LNCaP clone FGC (cell line): Measurements from ENCODE around the gene IQGAP3.
A peak's percentile ranks its signal among the peaks of the same experiment; 100 is the strongest.

ENCODE experiments used
- DNase-seq: peaks from one replicate; pipeline ENCODE4 v3.0.0-alpha.2; 2011; ENCODE audit warnings: low read depth
- H3K4me3 ChIP-seq: 2 replicates; pipeline ENCODE4 v1.5.1; 2011; ENCODE audit warnings: mild to moderate bottlenecking, low read depth, low read length, control low read depth
- TF ChIP-seq, protein P1 (sequence below): IDR thresholded peaks from 2 replicates; pipeline ENCODE4 v1.5.1; 2012; ENCODE audit warnings: mild to moderate bottlenecking; ENCODE audit not compliant: control insufficient read depth, insufficient read depth; ENCODE audit errors: extremely low read depth

IQGAP3 gene

DNA sequence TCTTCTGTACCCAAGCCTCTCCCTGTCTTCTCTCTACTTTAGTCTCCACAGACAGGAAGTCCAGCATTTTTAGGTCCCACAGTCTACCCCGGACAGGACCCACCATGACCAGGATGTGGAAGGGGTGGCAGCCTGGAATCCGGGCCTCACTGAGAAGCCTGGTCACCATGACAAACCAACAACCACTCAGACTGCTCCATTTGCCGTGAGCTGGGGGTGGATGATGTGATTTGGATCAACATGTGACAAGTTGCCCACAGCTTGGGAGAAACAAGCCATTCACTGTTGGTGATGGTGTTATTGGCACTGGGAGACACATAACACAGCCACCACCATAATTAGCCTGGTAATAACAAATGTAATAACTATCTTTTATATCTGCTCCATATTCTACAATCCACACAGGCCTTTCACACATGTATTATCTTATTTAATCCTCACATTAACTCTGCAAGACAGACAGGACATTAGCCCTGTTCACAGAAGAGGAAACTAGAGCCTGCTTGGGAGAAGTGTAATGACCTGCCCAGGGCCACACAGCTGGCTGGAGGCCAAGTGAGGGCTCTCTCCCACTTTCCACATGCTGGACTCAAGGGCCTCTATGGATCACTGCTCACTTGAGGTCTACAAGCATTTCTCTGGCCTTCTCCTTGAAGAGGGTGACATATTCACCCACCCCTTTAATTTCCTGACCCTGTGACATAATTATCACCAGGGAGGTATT lies 94.7 kb downstream of the IQGAP3 start:
- no peak overlapping the region for H3K4me3 ChIP-seq
- TF ChIP-seq, protein P1, sequence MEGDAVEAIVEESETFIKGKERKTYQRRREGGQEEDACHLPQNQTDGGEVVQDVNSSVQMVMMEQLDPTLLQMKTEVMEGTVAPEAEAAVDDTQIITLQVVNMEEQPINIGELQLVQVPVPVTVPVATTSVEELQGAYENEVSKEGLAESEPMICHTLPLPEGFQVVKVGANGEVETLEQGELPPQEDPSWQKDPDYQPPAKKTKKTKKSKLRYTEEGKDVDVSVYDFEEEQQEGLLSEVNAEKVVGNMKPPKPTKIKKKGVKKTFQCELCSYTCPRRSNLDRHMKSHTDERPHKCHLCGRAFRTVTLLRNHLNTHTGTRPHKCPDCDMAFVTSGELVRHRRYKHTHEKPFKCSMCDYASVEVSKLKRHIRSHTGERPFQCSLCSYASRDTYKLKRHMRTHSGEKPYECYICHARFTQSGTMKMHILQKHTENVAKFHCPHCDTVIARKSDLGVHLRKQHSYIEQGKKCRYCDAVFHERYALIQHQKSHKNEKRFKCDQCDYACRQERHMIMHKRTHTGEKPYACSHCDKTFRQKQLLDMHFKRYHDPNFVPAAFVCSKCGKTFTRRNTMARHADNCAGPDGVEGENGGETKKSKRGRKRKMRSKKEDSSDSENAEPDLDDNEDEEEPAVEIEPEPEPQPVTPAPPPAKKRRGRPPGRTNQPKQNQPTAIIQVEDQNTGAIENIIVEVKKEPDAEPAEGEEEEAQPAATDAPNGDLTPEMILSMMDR, result no peak
- DNase-seq, result no peak

DNA sequence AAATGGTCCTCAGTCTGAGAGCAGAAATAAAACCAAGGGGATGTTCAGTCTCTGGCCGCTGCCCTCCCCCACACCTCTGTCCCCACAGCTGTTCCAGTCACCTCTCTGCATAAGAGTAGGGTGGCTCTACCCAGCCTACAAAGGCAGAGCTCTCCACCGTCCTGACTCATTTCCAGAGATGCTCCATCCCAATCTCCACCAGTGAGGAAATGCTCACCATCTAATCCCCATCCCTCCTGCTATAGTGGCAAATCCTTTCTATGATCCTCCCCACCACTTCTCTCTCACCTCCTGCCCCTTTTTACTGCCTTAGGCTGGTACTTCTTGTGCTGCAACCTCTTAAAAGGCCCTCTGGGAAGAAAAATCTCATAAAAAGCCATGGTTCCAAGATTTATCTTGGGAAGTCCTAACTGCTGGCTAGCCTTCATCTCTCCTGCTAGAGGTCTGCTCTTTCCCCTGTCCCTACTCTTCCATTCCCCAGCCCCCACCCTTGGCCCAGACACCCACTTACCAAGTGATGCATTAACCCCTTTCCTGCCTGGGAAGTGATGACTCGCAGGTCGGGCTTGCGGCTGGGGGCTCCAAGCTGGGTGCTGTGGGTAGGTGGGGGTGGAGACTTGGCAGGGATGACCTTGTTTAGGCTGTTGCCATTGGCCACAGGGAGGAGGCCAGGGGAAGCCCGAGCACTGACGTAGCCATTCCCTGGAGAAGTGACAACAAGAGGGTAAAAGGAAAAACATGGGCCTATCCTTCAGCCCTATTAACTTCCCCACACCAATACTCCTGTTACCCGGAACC lies 95.7 kb downstream of the IQGAP3 start:
- TF ChIP-seq, protein P1, result no peak
- no peak overlapping the region; the same call in 1 of the 2 replicates for H3K4me3 ChIP-seq
- peak; percentile 35 for DNase-seq

DNA sequence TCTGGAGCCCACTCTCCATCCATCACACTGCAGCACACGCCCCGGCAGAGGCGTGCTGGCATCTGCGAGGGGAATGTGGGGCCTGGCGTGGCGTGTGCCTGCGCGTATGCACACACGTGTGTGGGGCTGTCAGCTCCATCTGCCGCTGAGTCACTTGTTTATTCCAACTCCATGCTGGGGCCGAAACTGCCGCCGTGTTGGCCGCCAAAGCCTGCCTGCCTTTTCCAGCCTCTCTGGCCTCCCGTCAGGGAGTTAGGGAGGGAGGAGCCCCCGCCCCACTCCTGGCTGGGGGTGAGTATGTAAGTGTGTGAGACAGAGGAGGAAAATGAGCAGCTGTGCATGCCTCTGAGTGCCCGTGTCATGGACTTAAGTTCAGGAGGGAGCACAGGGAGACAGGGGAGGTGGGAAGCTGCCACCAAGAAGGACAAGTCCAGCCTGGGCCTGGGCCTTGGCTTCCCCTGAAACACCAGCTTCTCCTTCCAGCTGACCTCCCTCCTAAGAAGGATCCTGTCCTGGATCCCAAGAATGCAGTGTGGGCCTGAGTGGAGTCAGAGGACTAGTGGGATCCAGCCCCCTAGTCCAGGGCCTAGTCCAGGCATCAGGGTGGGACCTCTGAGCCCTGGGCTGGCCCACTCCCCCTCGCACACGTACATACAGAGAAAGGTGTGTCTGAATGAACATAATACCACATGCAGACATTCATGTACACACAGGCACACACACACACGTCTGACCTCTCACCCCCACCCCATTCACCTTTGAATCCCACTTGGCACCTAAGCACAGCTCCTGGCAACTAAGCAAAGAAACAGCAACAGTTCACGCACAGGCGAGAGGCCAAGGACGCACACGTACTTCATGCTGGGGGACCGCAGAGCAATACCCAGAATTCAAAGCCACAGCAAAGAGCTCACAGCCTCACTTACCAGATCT lies 96.5 kb downstream of the IQGAP3 start:
- no peak overlapping the region for H3K4me3 ChIP-seq
- no peak for DNase-seq
- TF ChIP-seq, protein P1, result no peak
